Lower leg skin (tissue), 4 donors: ENCODE results near the gene RAB3C. TPM values are rescaled to one million over a fixed set of nuclear protein-coding genes. Genes with fewer than 3 reads are reported as not detected.
"Not testable (repeated sequence)": the region's sequence is repeated elsewhere in the genome, so short reads cannot be mapped to it uniquely, and the experiment has no call there.

Source experiments
- DNase-seq, 2 donors: peaks; one replicate each; pipeline ENCODE4 v3.0.0-alpha.2; 2019; ENCODE audit warnings: low spot score in 2 of 2
- H3K4me3 ChIP-seq: fragments of 200-600 bp; sonication (generic); 2 replicates; pipeline ENCODE4 v1.5.1; 2017; ENCODE audit warnings: mild to moderate bottlenecking, low read depth; ENCODE audit not compliant: poor library complexity, severe bottlenecking
- CTCF ChIP-seq, 3 donors: fragments of 450-650 bp; IDR thresholded peaks; one replicate each; pipeline ENCODE4 v1.5.1; 2016; ENCODE audit warnings: antibody characterized with exemption in 3 of 3, mild to moderate bottlenecking in 3 of 3, moderate library complexity in 2 of 3
- POLR2A ChIP-seq, 2 donors: fragments of 450-650 bp; IDR thresholded peaks; one replicate each; pipeline ENCODE4 v1.6.1; 2016 to 2017; ENCODE audit warnings: antibody characterized with exemption in 2 of 2, mild to moderate bottlenecking in 1 of 2, moderate library complexity in 1 of 2
- WGBS, 2 donors: methylation state at CpG; one replicate each; pipeline ENCODE4 v1.1.5; 2018; 5-methylcytosine and 5-hydroxymethylcytosine counted together
- intact Hi-C: fragments of 100-400 bp; cut with DNase I; formaldehyde crosslinking; loops from one replicate; pipeline ENCODE4 v1.15.0; 2023; ENCODE audit warnings: low total_unique reads
- total RNA-seq, 4 donors: library from RNA; depleted of rRNA; stranded (reverse); fragments of >200 nt; gene quantifications; one replicate each; pipeline ENCODE4 v1.1.0, GENCODE V29; 2016

The RAB3C gene
- total RNA-seq, 4 donors from 2014 or later = 0.04 to 1.2 (median 0.14) TPM

- intact Hi-C loops = no loop called here
- TF ChIP-seq CTCF (IDR thresholded peaks at IDR 0.05) (no peak), POLR2A (IDR thresholded peaks at IDR 0.05) (no peak)
- H3K4me3 ChIP-seq = no peak overlapping the region
- WGBS, 2 donors = 44 to 60% methylated on average over 2 of the region's 2 CpGs
- no peak for DNase-seq
Observed at GRCh38 chr5:58544926-58545325, 37.9 kb upstream of the RAB3C start.

GRCh38 chr5:58545912-58546311 is 37.0 kb upstream of the RAB3C start:
- DNase-seq = no peak
- no peak overlapping the region for H3K4me3 ChIP-seq
- intact Hi-C loops = no loop called here
- no peak for TF ChIP-seq CTCF (IDR thresholded peaks at IDR 0.05)
- TF ChIP-seq POLR2A (IDR thresholded peaks at IDR 0.05) = no peak

GRCh38 chr5:58548068-58548467 is 34.8 kb upstream of the RAB3C start:
- DNase-seq = no peak
- intact Hi-C loops = no loop called here
- TF ChIP-seq CTCF (IDR thresholded peaks at IDR 0.05) (no peak), POLR2A (IDR thresholded peaks at IDR 0.05) (no peak)
- H3K4me3 ChIP-seq = no peak overlapping the region
- 42 to 57% methylated on average over 2 of the region's 2 CpGs for WGBS, 2 donors

GRCh38 chr5:58551492-58551891 is 31.4 kb upstream of the RAB3C start:
- DNase-seq = no peak
- 90 to 94% methylated on average over 1 of the region's 1 CpG for WGBS, 2 donors
- intact Hi-C loops = no loop called here
- TF ChIP-seq CTCF (IDR thresholded peaks at IDR 0.05) (no peak), POLR2A (IDR thresholded peaks at IDR 0.05) (no peak)
- no peak overlapping the region for H3K4me3 ChIP-seq

GRCh38 chr5:58557665-58558338 is 25.1 kb upstream of the RAB3C start:
- H3K4me3 ChIP-seq, intact Hi-C loops: not testable (repeated sequence)
- peak in 1 of 2 donors; percentile 50 for DNase-seq
- WGBS, 2 donors = 91 to 92% methylated on average over 31 to 32 of the region's 32 CpGs

- DNase-seq, intact Hi-C loops, H3K4me3 ChIP-seq: not testable (repeated sequence)
- 93 to 95% methylated on average over 15 to 26 of the region's 33 CpGs for WGBS, 2 donors
Observed at GRCh38 chr5:58563016-58563700, 19.7 kb upstream of the RAB3C start.

GRCh38 chr5:58564043-58564832 is 18.6 kb upstream of the RAB3C start:
- 90 to 91% methylated on average over 26 to 30 of the region's 39 CpGs for WGBS, 2 donors
- peak in 1 of 2 donors; percentile 69 for DNase-seq
- intact Hi-C loops = not testable (repeated sequence)

More at GRCh38 chr5:58564043-58564832, 18.6 kb upstream of the RAB3C start:
- H3K4me3 ChIP-seq = not testable (repeated sequence)
